PC-9 (cell line): ENCODE results near the gene EXOC2.

Experiments
- EZH2 ChIP-seq: fragments of 200-600 bp; sonication (generic); IDR thresholded peaks from 2 replicates; pipeline ENCODE4 v1.8.0; 2017; ENCODE audit warnings: antibody characterized with exemption, low read depth
- TF ChIP-seq, protein P1 (sequence below): fragments of 200-600 bp; sonication (generic); conservative IDR thresholded peaks from 2 replicates; pipeline ENCODE4 v1.6.1; 2017; ENCODE audit warnings: mixed run types, antibody characterized with exemption, mild to moderate bottlenecking, moderate library complexity

DNA sequence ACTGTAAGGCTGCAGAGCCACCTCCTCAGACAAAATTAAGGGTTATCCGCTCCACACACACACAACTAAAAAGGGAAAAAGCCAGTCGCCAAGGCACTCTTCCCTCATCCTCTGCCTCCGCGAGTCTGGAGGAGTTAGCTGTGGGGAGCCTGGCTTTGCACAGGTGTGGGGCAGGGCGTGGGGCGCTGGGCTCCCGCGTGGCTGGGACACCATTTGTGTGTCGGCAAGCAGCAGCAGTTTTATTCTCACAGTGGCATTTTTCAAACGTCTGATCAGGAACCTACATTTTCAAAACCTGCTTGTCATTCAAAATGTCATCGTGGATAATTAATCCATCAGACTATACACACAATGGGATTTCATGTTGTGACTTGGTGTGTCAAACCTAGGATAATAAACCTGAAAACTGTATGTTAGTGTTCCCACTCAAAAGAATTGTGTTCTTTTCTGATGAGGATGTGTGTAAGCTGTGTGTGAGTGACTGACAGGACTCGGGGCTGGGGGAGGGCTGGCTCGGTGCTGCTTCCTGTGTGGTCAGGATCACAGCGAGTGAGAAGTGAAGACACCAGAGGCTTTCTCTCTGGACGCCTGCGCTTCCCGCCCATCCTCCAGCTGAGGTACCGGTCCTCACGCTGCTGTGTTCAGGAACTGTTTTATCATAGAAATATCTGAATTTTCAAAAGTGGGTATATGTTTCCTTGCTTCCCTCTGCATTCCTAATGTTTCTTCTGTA lies 218.3 kb downstream of the EXOC2 start:
- TF ChIP-seq, protein P1, sequence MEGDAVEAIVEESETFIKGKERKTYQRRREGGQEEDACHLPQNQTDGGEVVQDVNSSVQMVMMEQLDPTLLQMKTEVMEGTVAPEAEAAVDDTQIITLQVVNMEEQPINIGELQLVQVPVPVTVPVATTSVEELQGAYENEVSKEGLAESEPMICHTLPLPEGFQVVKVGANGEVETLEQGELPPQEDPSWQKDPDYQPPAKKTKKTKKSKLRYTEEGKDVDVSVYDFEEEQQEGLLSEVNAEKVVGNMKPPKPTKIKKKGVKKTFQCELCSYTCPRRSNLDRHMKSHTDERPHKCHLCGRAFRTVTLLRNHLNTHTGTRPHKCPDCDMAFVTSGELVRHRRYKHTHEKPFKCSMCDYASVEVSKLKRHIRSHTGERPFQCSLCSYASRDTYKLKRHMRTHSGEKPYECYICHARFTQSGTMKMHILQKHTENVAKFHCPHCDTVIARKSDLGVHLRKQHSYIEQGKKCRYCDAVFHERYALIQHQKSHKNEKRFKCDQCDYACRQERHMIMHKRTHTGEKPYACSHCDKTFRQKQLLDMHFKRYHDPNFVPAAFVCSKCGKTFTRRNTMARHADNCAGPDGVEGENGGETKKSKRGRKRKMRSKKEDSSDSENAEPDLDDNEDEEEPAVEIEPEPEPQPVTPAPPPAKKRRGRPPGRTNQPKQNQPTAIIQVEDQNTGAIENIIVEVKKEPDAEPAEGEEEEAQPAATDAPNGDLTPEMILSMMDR: no peak
- no peak for TF ChIP-seq EZH2
